H1 (cell line): Measurements from ENCODE around the gene CYB5R3.

Experiments used
- BACH1 ChIP-seq: IDR thresholded peaks from 2 replicates; pipeline ENCODE4 v1.6.1; 2012; ENCODE audit warnings: low read length, improper control_type of control experiment
- BRCA1 ChIP-seq: IDR thresholded peaks from 2 replicates; pipeline ENCODE4 v1.6.1; 2012; ENCODE audit warnings: low read depth, low read length, improper control_type of control experiment
- CEBPB ChIP-seq: IDR thresholded peaks from 2 replicates; pipeline ENCODE4 v1.6.1; 2012; ENCODE audit warnings: low read depth, low read length
- CREB1 ChIP-seq: IDR thresholded peaks from 2 replicates; pipeline ENCODE4 v1.6.1; 2012; ENCODE audit warnings: inconsistent platforms
- CTCF ChIP-seq, 3 experiments: IDR thresholded peaks; 1 replicate in 2 of 3; 2 replicates in 1 of 3; pipeline versions ENCODE4 v1.5.1 to v1.6.1; 2011; ENCODE audit warnings: low read length in 3 of 3, mild to moderate bottlenecking in 3 of 3, inconsistent platforms in 2 of 3, low read depth in 1 of 3, moderate library complexity in 1 of 3; ENCODE audit not compliant: insufficient read depth in 1 of 3; ENCODE audit errors: control extremely low read depth in 1 of 3
- EP300 ChIP-seq, 2 experiments: IDR thresholded peaks; 1 replicate in 1 of 2; 2 replicates in 1 of 2; pipeline ENCODE4 v1.6.1; 2011 to 2012; ENCODE audit warnings: low read depth in 2 of 2, low read length in 2 of 2, mild to moderate bottlenecking in 2 of 2, borderline replicate concordance in 1 of 2, inconsistent platforms in 1 of 2, moderate library complexity in 1 of 2
- JUN ChIP-seq: IDR thresholded peaks from 2 replicates; pipeline ENCODE4 v1.6.1; 2011; ENCODE audit warnings: low read depth, mild to moderate bottlenecking, improper control_type of control experiment, low read length
- MAFK ChIP-seq: IDR thresholded peaks from 2 replicates; pipeline ENCODE4 v1.6.1; 2012; ENCODE audit warnings: low read depth, mild to moderate bottlenecking, improper control_type of control experiment, low read length
- MAX ChIP-seq: IDR thresholded peaks from 2 replicates; pipeline ENCODE4 v1.6.1; 2012; ENCODE audit warnings: inconsistent platforms
- PHF8 ChIP-seq: fragments of 200-600 bp; sonication (generic); conservative IDR thresholded peaks from 2 replicates; pipeline ENCODE4 v1.7.1; 2012; ENCODE audit warnings: low read depth, mild to moderate bottlenecking, inconsistent platforms, low read length, moderate library complexity
- POLR2A ChIP-seq, 2 experiments: IDR thresholded peaks; 1 replicate in 1 of 2; 2 replicates in 1 of 2; pipeline ENCODE4 v1.6.1; 2011; ENCODE audit warnings: low read depth in 2 of 2, low read length in 2 of 2, mild to moderate bottlenecking in 2 of 2; ENCODE audit errors: control extremely low read depth in 1 of 2
- SUZ12 ChIP-seq: fragments of 200-600 bp; sonication (generic); IDR thresholded peaks from 2 replicates; pipeline ENCODE4 v1.6.1; 2012; ENCODE audit warnings: mild to moderate bottlenecking, inconsistent platforms, low read length, moderate library complexity, mixed read lengths
- TAF1 ChIP-seq: IDR thresholded peaks from 2 replicates; pipeline ENCODE4 v1.6.1; 2011; ENCODE audit warnings: mild to moderate bottlenecking, low read depth, low read length

- TF ChIP-seq CREB1 (no peak), POLR2A (IDR thresholded peaks at IDR 0.05; ENCODE audit: control extremely low read depth in 1 of 2, low read depth in 2 of 2, low read length in 2 of 2) (no peak), CTCF (IDR thresholded peaks at IDR 0.05; ENCODE audit: control extremely low read depth in 1 of 3, insufficient read depth in 1 of 3, low read depth in 1 of 3, low read length in 3 of 3) (no peak), BACH1 (no peak), BRCA1 (no peak), MAX (no peak), CEBPB (no peak), TAF1 (no peak), MAFK (no peak), SUZ12 (no peak), EP300 (IDR thresholded peaks at IDR 0.05; ENCODE audit: borderline replicate concordance in 1 of 2, low read depth in 2 of 2, low read length in 2 of 2) (no peak), JUN (no peak), PHF8 (no peak)
These were observed 6.2 kb downstream of the CYB5R3 start for GRCh38 chr22:42642806-42643633.
